Astrocyte of the hippocampus (primary cell): Measurements from ENCODE around the gene RAB3IL1.
A peak's percentile ranks its signal among the peaks of the same experiment; 100 is the strongest.

Experiments
- DNase-seq: peaks from one replicate; pipeline ENCODE4 v3.0.0; 2011; ENCODE audit warnings: low read depth, low spot score

RAB3IL1 gene

GRCh38 chr11:61866231-61866957, 51.0 kb downstream of the RAB3IL1 start:
- no peak for DNase-seq

GRCh38 chr11:61864814-61865775, 52.3 kb downstream of the RAB3IL1 start:
- DNase-seq: no peak

- DNase-seq: no peak
These were observed 53.8 kb downstream of the RAB3IL1 start for GRCh38 chr11:61863548-61864081.

- DNase-seq: no peak
These were observed 54.4 kb downstream of the RAB3IL1 start for GRCh38 chr11:61862714-61863547.

GRCh38 chr11:61861634-61862033, 55.7 kb downstream of the RAB3IL1 start:
- DNase-seq: no peak

- DNase-seq: peak; percentile 37
These were observed 57.1 kb downstream of the RAB3IL1 start for GRCh38 chr11:61860054-61860903.

GRCh38 chr11:61855939-61856680, 61.3 kb downstream of the RAB3IL1 start:
- no peak for DNase-seq

- DNase-seq: no peak
These were observed 62.2 kb downstream of the RAB3IL1 start for GRCh38 chr11:61854966-61855714.

- DNase-seq: no peak
These were observed 63.0 kb downstream of the RAB3IL1 start for GRCh38 chr11:61854206-61854895.

- DNase-seq: no peak
These were observed 63.6 kb downstream of the RAB3IL1 start for GRCh38 chr11:61853698-61854169.

- no peak for DNase-seq
These were observed 65.5 kb downstream of the RAB3IL1 start for GRCh38 chr11:61851900-61852295.

- DNase-seq: no peak
These were observed 66.1 kb downstream of the RAB3IL1 start for GRCh38 chr11:61851113-61851899.

- peak; percentile 22 for DNase-seq
These were observed 66.7 kb downstream of the RAB3IL1 start for GRCh38 chr11:61850687-61851086.

- DNase-seq: no peak
These were observed 68.7 kb downstream of the RAB3IL1 start for GRCh38 chr11:61848631-61849030.

GRCh38 chr11:61847914-61848581, 69.3 kb downstream of the RAB3IL1 start:
- DNase-seq: no peak
